SU-DHL-6 (cell line): Measurements from ENCODE around the gene RABEPK.

Source experiments
- CTCF ChIP-seq: fragments of 200-600 bp; sonication (generic); IDR thresholded peaks from one replicate; pipeline ENCODE4 v1.5.1; 2017; ENCODE audit warnings: antibody characterized with exemption, mild to moderate bottlenecking, low read length, moderate library complexity; ENCODE audit not compliant: insufficient read depth, poor library complexity, severe bottlenecking
- EZH2phosphoT487 ChIP-seq: fragments of 200-600 bp; sonication (generic), shearing (Covaris generic); conservative IDR thresholded peaks from 2 replicates; pipeline ENCODE4 v1.6.1; 2018; ENCODE audit warnings: mild to moderate bottlenecking, antibody characterized with exemption, low read length, moderate library complexity, mixed read lengths

- TF ChIP-seq CTCF, result no peak
- TF ChIP-seq EZH2phosphoT487, result no peak
Observed at GRCh38 chr9:125180876-125181275, 19.5 kb upstream of the RABEPK start.
